ENCODE results near the gene SRPX.

DNA sequence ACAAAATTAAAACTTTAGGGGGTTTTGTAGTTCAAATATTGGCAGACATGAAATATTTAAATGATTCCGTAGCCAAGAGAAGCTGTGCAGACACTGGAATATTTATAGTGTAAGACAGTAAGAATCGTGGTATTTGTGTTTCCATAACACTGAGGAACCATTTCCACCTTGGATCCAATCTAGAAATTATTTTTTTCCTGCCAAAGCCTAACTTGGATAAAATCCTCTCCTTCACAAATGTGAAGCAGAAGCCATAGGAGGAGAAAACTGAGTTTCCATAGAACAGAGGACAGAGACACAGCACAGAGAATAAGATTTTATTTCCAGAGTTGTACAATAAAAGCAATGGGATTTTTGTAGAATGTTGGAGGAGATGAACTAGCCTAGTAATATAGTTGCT is 19.9 kb upstream of the SRPX start:
- TF ChIP-seq OSR1 (CRISPR knock-in tag; IDR thresholded peaks at IDR 0.05): no peak
- TF ChIP-seq, protein P1, sequence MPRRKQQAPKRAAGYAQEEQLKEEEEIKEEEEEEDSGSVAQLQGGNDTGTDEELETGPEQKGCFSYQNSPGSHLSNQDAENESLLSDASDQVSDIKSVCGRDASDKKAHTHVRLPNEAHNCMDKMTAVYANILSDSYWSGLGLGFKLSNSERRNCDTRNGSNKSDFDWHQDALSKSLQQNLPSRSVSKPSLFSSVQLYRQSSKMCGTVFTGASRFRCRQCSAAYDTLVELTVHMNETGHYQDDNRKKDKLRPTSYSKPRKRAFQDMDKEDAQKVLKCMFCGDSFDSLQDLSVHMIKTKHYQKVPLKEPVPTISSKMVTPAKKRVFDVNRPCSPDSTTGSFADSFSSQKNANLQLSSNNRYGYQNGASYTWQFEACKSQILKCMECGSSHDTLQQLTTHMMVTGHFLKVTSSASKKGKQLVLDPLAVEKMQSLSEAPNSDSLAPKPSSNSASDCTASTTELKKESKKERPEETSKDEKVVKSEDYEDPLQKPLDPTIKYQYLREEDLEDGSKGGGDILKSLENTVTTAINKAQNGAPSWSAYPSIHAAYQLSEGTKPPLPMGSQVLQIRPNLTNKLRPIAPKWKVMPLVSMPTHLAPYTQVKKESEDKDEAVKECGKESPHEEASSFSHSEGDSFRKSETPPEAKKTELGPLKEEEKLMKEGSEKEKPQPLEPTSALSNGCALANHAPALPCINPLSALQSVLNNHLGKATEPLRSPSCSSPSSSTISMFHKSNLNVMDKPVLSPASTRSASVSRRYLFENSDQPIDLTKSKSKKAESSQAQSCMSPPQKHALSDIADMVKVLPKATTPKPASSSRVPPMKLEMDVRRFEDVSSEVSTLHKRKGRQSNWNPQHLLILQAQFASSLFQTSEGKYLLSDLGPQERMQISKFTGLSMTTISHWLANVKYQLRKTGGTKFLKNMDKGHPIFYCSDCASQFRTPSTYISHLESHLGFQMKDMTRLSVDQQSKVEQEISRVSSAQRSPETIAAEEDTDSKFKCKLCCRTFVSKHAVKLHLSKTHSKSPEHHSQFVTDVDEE (CRISPR knock-in tag; IDR thresholded peaks at IDR 0.05): no peak
- no peak for TF ChIP-seq ESRRG (CRISPR knock-in tag; IDR thresholded peaks at IDR 0.05)
- no peak for TF ChIP-seq ZNF70 (CRISPR knock-in tag; IDR thresholded peaks at IDR 0.05)
- TF ChIP-seq ARNTL (CRISPR knock-in tag; IDR thresholded peaks at IDR 0.05; ENCODE audit: borderline replicate concordance, low read depth): no peak
- no peak for TF ChIP-seq ZFP3 (CRISPR knock-in tag; IDR thresholded peaks at IDR 0.05)
- TF ChIP-seq, protein P2, sequence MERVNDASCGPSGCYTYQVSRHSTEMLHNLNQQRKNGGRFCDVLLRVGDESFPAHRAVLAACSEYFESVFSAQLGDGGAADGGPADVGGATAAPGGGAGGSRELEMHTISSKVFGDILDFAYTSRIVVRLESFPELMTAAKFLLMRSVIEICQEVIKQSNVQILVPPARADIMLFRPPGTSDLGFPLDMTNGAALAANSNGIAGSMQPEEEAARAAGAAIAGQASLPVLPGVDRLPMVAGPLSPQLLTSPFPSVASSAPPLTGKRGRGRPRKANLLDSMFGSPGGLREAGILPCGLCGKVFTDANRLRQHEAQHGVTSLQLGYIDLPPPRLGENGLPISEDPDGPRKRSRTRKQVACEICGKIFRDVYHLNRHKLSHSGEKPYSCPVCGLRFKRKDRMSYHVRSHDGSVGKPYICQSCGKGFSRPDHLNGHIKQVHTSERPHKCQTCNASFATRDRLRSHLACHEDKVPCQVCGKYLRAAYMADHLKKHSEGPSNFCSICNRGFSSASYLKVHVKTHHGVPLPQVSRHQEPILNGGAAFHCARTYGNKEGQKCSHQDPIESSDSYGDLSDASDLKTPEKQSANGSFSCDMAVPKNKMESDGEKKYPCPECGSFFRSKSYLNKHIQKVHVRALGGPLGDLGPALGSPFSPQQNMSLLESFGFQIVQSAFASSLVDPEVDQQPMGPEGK (CRISPR knock-in tag; IDR thresholded peaks at IDR 0.05; ENCODE audit: borderline replicate concordance): no peak
